A673 (cell line): ENCODE measurements around the gene CALCR.

Experiments
- CTCF ChIP-seq: fragments of 300-800, 200-600 bp; sonication (generic); conservative IDR thresholded peaks from 2 replicates; pipeline ENCODE4 v1.5.1; 2017; ENCODE audit warnings: low read depth, mild to moderate bottlenecking, antibody characterized with exemption, low read length, moderate library complexity, mixed read lengths
- EZH2 ChIP-seq: fragments of 200-600 bp; sonication (generic); IDR thresholded peaks from 2 replicates; pipeline ENCODE4 v1.6.1; 2017; ENCODE audit warnings: borderline replicate concordance, low read depth, mild to moderate bottlenecking, mixed read lengths, antibody characterized with exemption, low read length; ENCODE audit not compliant: poor library complexity, severe bottlenecking

DNA sequence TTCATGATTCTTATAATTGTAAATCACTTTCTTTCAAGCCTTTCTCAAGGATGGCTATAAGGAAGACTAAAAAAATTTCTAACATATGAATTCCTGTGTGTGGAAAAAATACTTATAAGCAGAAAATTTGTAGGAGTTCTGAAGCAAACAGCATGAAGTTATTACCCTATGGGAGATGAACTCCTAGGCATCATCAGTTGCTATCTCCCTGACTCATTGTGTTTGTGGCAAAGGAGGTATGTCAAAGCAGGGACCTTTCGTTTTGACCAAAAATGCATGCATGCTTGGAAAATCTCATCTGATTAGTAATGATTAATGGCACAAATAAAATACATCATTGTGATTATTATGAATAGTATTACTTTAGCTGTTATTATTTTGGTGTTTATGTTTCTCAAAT is 59.4 kb downstream of the CALCR start:
- TF ChIP-seq CTCF (no peak), EZH2 (no peak)
